Adrenal gland (tissue), 12 donors: ENCODE data around the gene HOXC11. TPM values are rescaled to one million over a fixed set of nuclear protein-coding genes. Genes with fewer than 3 reads are reported as not detected.

ENCODE experiments used
- DNase-seq, 7 donors: peaks; one replicate each; pipeline ENCODE4 v3.0.0-alpha.2; 2019 to 2020
- H3K27ac ChIP-seq, 5 donors: fragments of 200-600 bp; sonication (generic) in 4 of 5; 1 replicate in 3 of 5; 2 replicates in 2 of 5; pipeline versions ENCODE4 v1.5.1 to v1.8.0; 2016 to 2020; ENCODE audit warnings: mild to moderate bottlenecking in 1 of 5
- H3K27me3 ChIP-seq: fragments of 200-600 bp; 2 replicates; pipeline ENCODE4 v1.8.0; 2021
- H3K36me3 ChIP-seq, 2 donors: fragments of 200-600 bp; replicated peaks in 1 of 2; 1 replicate in 1 of 2; 2 replicates in 1 of 2; pipeline versions ENCODE4 v1.5.1 to v1.8.0; 2018 to 2022
- H3K4me1 ChIP-seq, 2 donors: fragments of 200-600 bp; replicated peaks in 1 of 2; 1 replicate in 1 of 2; 2 replicates in 1 of 2; pipeline versions ENCODE4 v1.5.1 to v1.8.0; 2018 to 2021
- H3K4me3 ChIP-seq, 4 donors: fragments of 200-600 bp; sonication (generic) in 3 of 4; one replicate each; pipeline ENCODE4 v1.5.1; 2016 to 2018
- H3K9me3 ChIP-seq, 3 donors: fragments of 200-600 bp; sonication (generic) in 1 of 3; replicated peaks in 1 of 3; 1 replicate in 2 of 3; 2 replicates in 1 of 3; pipeline versions ENCODE4 v1.5.1 to v1.8.0; 2016 to 2021
- CTCF ChIP-seq, 6 experiments: fragments of 450-650 bp in 4 of 6; fragments of 200-600 bp in 2 of 6; sonication (generic) in 1 of 6; IDR thresholded peaks; 1 replicate in 5 of 6; 2 replicates in 1 of 6; pipeline versions ENCODE4 v1.5.1 to v1.8.0; 2016 to 2021; ENCODE audit warnings: antibody characterized with exemption in 6 of 6, mild to moderate bottlenecking in 2 of 6, moderate library complexity in 1 of 6
- POLR2A ChIP-seq, 2 donors: fragments of 450-650 bp; IDR thresholded peaks; one replicate each; pipeline ENCODE4 v1.6.1; 2017; ENCODE audit warnings: antibody characterized with exemption in 2 of 2, mild to moderate bottlenecking in 2 of 2, moderate library complexity in 1 of 2
- WGBS, 4 donors: extraction: QIAGEN DNeasy Blood & Tissue Kit in 2 of 4; methylation state at CpG; one replicate each; pipeline versions ENCODE4 v1.1.5 to v1.1.7; 2013 to 2017; 5-methylcytosine and 5-hydroxymethylcytosine counted together
- intact Hi-C, 2 donors: fragments of 100-400 bp; cut with DNase I; formaldehyde crosslinking; loops; one replicate each; pipeline versions ENCODE4 v1.14.1 to v1.15.0; 2022 to 2023
- polyA plus RNA-seq, 3 donors: library from polyadenylated mRNA; stranded (reverse); fragments of 200-250 nt in 2 of 3; fragments of 350-450 nt in 1 of 3; fragmentation: Illumina TruSeq in 1 of 3; extraction: RNeasy Lipid Tissue Mini Kit (QIAGEN cat#74804) in 1 of 3; gene quantifications; one replicate each; pipeline ENCODE4 v1.2.3, GENCODE V29; 2013 to 2014
- total RNA-seq, 9 donors: library from RNA; depleted of rRNA in 4 of 9; stranded (reverse); fragments of >200 nt in 4 of 9; fragments of 120-200 nt in 1 of 9; fragmentation: NEBNext Ultra II Directional in 1 of 9; extraction: Animal tissue kit (Norgen Biotek cat#: 25700) in 1 of 9; gene quantifications; one replicate each; pipeline versions ENCODE4 v1.1.0 to v1.2.4, GENCODE V29; 2013 to 2023
- donor health status: healthy with polysubstance abuse.
- donor health status: Bipolar disorder and iron deficiency.
- donor health status: DM: yes; HTN: yes; CAD: no.
- donor health status: DM: no; HTN: no; CAD: no.
- donor health status: DM: no; HTN: no; CAD: no.
- donor health status: DM: yes; HTN: yes; CAD: no.

The HOXC11 gene
- total and polyA plus RNA-seq, 12 donors = not detected

- Histone ChIP-seq H3K36me3 (no peaks in the 10 kb centered on the region), H3K27ac (no peak overlapping the region), H3K4me3 (no peak overlapping the region), H3K4me1 (peaks cover 4 to 13% of the 10 kb centered on the region in 2 donors), H3K27me3 (peaks cover 91% of the 10 kb centered on the region), H3K9me3 (no peaks in the 10 kb centered on the region)
- TF ChIP-seq POLR2A (IDR thresholded peaks at IDR 0.05) (no peak), CTCF (IDR thresholded peaks at IDR 0.05) (no peak)
- WGBS, 4 donors = 15 to 26% (median 24%) methylated on average over 17 of the region's 17 CpGs
- intact Hi-C loops = no loop called here
- no peak for DNase-seq
Observed at GRCh38 chr12:53983568-53983949, 10.6 kb downstream of the HOXC11 start.

GRCh38 chr12:53983950-53984572 lies 11.1 kb downstream of the HOXC11 start:
- WGBS, 4 donors = 12 to 17% (median 15%) methylated on average over 22 to 30 of the region's 30 CpGs
- intact Hi-C loops = no loop called here
- no peaks in the 10 kb centered on the region for H3K36me3 ChIP-seq
- H3K27me3 ChIP-seq = peaks cover 90% of the 10 kb centered on the region
- H3K27ac ChIP-seq = no peak overlapping the region
- DNase-seq = no peak
- H3K4me3 ChIP-seq = no peak overlapping the region
- peaks cover 4 to 13% of the 10 kb centered on the region in 2 donors for H3K4me1 ChIP-seq
- H3K9me3 ChIP-seq = no peaks in the 10 kb centered on the region
- TF ChIP-seq POLR2A (IDR thresholded peaks at IDR 0.05) (no peak), CTCF (IDR thresholded peaks at IDR 0.05) (no peak)

GRCh38 chr12:53984901-53985691 lies 12.2 kb downstream of the HOXC11 start, which contains the start of gene HOXC10:
HOXC10 (plus strand) TSS chr12:53985146; CDS start chr12:53985260, 114 bp downstream.
- Histone ChIP-seq H3K27me3 (peaks cover 89% of the 10 kb centered on the region), H3K36me3 (no peaks in the 10 kb centered on the region), H3K4me3 (peak within 1 kb of the TSS in 1 of 4 donors; percentile 48), H3K27ac (peak within 1 kb of the TSS in 2 of 5 donors; percentile 9 to 11), H3K9me3 (no peaks in the 10 kb centered on the region), H3K4me1 (peaks cover 4 to 13% of the 10 kb centered on the region in 2 donors)
- 5 to 8% (median 6%) methylated on average over 21 to 55 of the region's 55 CpGs for WGBS, 4 donors
- no peak for TF ChIP-seq POLR2A (IDR thresholded peaks at IDR 0.05)
- peak; percentile 59 to 94 (median 68) for TF ChIP-seq CTCF (IDR thresholded peaks at IDR 0.05)
- peak; percentile 90 to 98 (median 93) for DNase-seq
- intact Hi-C loops = no loop called here

GRCh38 chr12:53985692-53985993 lies 12.7 kb downstream of the HOXC11 start:
- H3K4me3 ChIP-seq = peak overlapping the region in 1 of 4 donors; percentile 48
- H3K4me1 ChIP-seq = peaks cover 4 to 13% of the 10 kb centered on the region in 2 donors
- TF ChIP-seq CTCF (IDR thresholded peaks at IDR 0.05) (no peak), POLR2A (IDR thresholded peaks at IDR 0.05) (no peak)
- no peak for DNase-seq
- H3K9me3 ChIP-seq = no peaks in the 10 kb centered on the region
- H3K27me3 ChIP-seq = peaks cover 87% of the 10 kb centered on the region
- 0 to 17% (median 11%) methylated on average over 2 to 21 of the region's 21 CpGs; no CpG with 5 or more reads in 1 of the 4 donors for WGBS, 4 donors
- intact Hi-C loops = no loop called here
- H3K27ac ChIP-seq = peak overlapping the region in 2 of 5 donors; percentile 9 to 11
- no peaks in the 10 kb centered on the region for H3K36me3 ChIP-seq
